Measurements from ENCODE around the gene TCF3.

The TCF3 gene

DNA sequence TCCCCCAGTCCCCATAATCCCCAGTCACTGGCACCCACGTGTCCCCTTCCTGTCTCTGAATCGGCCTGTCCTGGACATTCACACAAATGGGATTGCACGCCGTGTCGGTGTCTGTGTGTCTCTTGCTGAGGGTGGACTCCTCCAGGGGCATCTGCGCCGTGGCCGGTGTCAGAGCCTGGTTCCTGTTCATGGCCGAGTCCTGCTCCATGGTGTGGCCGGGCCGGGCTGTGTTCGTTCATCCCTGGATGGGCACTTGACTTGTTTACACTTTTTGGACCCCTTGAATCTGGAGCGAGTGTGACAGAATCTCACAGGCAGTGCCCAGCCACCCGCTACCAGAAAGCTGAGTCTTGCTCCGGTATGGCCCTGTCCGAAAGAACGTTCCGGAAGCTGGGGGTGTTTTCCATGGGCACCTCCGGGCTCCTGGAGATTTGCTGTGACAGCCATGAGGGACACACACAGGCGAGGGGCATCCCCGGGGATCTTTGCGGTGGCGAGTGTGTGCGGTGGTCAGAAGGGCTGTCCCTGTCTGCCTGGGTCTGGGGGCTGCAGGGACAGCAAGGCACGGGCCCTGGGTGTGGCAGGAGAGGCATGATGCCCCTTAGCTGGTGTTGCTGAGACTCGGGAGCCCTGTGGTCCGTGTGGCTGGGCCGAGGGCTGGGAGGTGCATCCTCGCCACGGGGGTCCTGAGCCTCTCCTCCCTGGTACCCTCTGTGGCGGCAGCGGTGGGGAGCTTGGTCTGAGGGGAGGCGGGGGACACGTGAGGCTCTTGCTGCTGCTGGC is 77.9 kb downstream of the TCF3 start:
- H3K4me3 ChIP-seq (replicated peaks; ENCODE audit: low read depth, low read length): no peak overlapping the region
- DNase-seq (ENCODE audit: low read depth): no peak
- TF ChIP-seq, protein P1, sequence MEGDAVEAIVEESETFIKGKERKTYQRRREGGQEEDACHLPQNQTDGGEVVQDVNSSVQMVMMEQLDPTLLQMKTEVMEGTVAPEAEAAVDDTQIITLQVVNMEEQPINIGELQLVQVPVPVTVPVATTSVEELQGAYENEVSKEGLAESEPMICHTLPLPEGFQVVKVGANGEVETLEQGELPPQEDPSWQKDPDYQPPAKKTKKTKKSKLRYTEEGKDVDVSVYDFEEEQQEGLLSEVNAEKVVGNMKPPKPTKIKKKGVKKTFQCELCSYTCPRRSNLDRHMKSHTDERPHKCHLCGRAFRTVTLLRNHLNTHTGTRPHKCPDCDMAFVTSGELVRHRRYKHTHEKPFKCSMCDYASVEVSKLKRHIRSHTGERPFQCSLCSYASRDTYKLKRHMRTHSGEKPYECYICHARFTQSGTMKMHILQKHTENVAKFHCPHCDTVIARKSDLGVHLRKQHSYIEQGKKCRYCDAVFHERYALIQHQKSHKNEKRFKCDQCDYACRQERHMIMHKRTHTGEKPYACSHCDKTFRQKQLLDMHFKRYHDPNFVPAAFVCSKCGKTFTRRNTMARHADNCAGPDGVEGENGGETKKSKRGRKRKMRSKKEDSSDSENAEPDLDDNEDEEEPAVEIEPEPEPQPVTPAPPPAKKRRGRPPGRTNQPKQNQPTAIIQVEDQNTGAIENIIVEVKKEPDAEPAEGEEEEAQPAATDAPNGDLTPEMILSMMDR (IDR thresholded peaks at IDR 0.05; ENCODE audit: low read length, missing control alignments): no peak

DNA sequence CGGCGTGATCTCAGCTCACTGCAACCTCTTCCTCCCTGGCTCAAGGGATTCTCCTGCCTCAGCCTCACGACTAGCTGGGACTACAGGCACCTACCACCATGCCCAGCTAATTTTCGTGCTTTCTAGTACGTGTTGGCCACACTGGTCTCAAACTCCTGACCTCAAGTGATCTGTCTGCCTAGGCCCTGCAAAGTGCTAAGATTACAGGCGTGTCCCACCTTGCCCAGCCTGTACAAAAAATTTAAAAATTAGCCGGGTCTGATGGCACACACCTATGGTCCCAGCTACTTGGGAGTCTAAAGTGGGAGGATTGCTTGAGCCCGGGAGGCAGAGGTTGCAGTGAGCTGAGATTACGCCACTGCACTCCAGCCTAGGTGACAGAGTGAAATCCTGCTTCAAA is 79.6 kb downstream of the TCF3 start:
- TF ChIP-seq, protein P1 (IDR thresholded peaks at IDR 0.05; ENCODE audit: low read length, missing control alignments): no peak
- DNase-seq (ENCODE audit: low read depth): no peak

DNA sequence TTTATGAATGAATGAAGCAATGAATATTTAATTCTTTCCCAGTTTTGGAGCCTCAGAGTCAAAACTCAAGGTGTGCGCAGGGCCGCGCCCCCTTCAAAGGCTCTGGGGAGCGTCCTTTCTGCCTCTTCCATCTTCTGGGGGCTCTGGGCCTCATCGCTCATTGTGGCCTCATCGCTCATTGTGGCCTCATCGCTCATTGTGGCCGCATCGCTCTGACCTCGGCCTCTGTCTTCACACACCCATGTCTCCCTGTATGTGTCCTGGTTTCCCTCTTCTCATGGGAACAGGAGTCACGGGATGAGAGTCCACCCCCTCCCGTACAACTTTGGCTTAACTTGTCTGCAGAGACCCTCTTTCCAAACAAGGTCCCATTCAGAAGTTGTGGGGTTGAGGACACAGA is 81.1 kb downstream of the TCF3 start:
- DNase-seq (ENCODE audit: low read depth): no peak
- no peak overlapping the region for H3K4me3 ChIP-seq (replicated peaks; ENCODE audit: low read depth, low read length)
- TF ChIP-seq, protein P1 (IDR thresholded peaks at IDR 0.05; ENCODE audit: low read length, missing control alignments): no peak

More for the DNA sequence above, 79.6 kb downstream of the TCF3 start:
- no peak overlapping the region for H3K4me3 ChIP-seq (replicated peaks; ENCODE audit: low read depth, low read length)

DNA sequence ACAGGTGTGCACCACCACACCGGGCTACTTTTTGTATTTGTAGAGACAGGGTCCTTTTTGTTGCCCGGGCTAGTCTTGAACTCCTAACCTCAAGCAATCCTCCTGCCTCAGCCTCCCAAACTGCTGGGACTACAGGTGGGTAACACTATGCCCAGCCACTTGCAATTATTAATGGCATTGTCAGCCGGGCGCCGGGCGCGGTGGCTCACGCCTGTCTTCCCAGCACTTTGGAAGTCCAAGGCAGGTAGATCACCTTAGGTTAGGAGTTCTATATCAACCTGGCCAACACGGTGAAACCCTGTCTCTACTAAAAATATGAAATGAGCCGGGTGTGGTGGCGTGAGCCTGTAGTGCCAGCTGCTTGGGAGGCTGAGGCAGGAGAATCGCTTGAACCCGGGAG is 81.6 kb downstream of the TCF3 start:
- no peak overlapping the region for H3K4me3 ChIP-seq (replicated peaks; ENCODE audit: low read depth, low read length)
- TF ChIP-seq, protein P1 (IDR thresholded peaks at IDR 0.05; ENCODE audit: low read length, missing control alignments): no peak
- DNase-seq (ENCODE audit: low read depth): no peak

DNA sequence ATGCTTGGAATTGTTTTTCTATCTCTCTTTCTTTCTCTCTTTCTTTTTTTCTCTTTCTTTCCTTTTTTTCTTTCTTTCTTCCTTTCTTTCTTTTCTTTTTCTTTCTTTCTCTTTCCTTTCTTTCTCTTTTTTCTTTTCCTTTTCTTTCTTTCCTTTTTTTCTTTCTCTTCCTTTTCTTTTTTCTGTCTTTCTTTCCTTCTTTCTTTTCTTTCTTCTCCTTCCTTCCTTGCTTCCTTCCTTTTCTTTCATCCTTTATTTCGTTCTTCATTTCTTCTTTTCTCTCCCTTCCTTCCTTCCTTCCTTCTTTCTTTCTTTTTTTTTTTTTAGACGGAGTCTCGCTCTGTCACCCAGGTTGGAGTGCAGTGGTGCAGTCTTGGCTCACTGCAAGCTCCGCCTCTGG is 82.4 kb downstream of the TCF3 start:
- TF ChIP-seq, protein P1 (IDR thresholded peaks at IDR 0.05; ENCODE audit: low read length, missing control alignments): no peak
- DNase-seq (ENCODE audit: low read depth): no peak
- H3K4me3 ChIP-seq (replicated peaks; ENCODE audit: low read depth, low read length): no peak overlapping the region

DNA sequence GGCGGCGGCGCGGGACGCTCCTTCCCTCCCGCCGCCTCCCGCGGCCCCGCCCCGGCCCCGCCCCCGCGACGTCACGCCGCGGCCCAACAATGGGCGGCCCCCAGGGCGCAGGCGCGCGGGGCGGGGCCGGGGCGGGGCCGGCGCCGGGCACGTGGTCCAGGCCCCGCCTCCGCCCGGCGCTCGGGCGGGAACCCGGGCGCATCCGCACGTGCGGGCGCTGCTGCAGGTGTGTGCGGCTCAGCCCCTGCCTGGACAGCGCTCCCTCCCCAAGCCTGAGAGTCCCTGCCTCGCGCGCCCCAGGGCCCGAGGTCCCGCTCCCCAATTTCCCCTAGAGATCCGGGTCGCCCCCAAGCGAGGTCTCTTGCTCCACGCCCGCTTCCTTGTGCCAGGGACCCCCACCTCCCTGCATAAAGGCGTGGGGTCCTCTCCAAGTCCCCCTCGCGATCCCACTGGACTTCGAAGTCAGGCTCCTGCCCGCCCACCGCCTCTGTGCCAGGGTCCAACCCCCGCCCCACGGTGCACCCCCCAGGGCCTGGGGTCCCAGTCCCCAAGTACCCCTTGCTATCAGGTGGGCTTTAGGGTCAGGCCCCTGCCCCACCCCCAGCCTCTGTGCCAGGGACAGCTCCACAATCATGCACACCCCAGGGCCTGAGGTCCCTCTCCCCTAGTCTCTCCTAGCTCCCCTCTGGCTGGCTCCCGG is 83.9 kb downstream of the TCF3 start, which contains the start of gene MEX3D:
TSS of gene MEX3D (minus strand) at position 6 of the 700 bp plus-strand sequence. CDS start 267 bp downstream, outside the sequence.
- H3K4me3 ChIP-seq (replicated peaks; ENCODE audit: low read depth, low read length): peak within 1 kb of the TSS; percentile 71
- DNase-seq (ENCODE audit: low read depth): peak; percentile 62
- TF ChIP-seq, protein P1 (IDR thresholded peaks at IDR 0.05; ENCODE audit: low read length, missing control alignments): no peak

Data from fibroblast of pulmonary artery (primary cell).